ENCODE results near the gene AGXT.

AGXT gene

DNA sequence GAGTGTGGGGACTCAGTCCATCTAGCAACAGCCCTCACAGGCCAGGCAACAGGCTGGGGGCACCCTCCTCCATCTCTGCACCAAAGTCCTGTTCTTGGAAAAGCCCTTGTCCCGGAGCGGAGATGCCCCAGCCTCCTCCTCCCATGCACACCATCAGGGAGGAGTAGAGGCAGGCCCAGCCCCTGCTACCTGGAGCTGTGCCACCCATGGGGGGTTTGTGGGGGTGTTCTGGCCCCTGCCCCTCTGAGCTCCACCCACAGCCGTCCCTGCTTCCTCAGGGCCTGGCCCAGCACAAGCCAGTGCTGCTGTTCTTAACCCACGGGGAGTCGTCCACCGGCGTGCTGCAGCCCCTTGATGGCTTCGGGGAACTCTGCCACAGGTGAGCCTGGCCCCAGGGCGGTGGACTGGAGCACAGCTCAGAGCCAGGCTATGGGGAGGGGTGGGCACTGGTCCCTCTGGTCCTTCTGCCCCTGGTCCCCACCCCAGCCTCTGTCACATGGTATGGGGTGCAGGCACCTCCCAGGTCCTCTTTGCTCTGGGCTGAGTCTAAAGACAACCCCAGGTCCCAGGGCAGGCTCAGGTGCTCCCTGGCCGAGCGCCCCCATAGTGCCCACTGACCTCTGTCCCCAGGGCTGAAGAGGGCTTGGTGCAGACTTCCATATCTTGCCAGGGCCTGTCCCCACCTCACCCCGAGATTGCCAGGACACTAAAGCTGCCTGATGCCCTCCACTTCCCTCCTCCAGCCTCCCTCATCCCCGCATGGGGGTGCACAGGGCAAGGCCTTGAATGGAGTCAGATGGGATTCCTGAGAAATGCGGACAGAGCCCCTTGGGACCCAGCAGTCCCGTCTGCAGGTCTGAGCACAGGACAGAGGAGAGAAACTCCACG is 2.7 kb downstream of the AGXT start:
- ATAC-seq: no peak
- TF ChIP-seq ZNF70 (CRISPR knock-in tag; IDR thresholded peaks at IDR 0.05) (no peak), ZFP30 (CRISPR knock-in tag; IDR thresholded peaks at IDR 0.05) (no peak), OSR1 (CRISPR knock-in tag; IDR thresholded peaks at IDR 0.05) (no peak), PPARA (CRISPR knock-in tag; IDR thresholded peaks at IDR 0.05; ENCODE audit: borderline replicate concordance) (no peak), SNAI2 (CRISPR knock-in tag; IDR thresholded peaks at IDR 0.05) (no peak), TCF4 (CRISPR knock-in tag; IDR thresholded peaks at IDR 0.05; ENCODE audit: borderline replicate concordance) (no peak), ISL1 (CRISPR knock-in tag; IDR thresholded peaks at IDR 0.05) (no peak)
- TF ChIP-seq, protein P1, sequence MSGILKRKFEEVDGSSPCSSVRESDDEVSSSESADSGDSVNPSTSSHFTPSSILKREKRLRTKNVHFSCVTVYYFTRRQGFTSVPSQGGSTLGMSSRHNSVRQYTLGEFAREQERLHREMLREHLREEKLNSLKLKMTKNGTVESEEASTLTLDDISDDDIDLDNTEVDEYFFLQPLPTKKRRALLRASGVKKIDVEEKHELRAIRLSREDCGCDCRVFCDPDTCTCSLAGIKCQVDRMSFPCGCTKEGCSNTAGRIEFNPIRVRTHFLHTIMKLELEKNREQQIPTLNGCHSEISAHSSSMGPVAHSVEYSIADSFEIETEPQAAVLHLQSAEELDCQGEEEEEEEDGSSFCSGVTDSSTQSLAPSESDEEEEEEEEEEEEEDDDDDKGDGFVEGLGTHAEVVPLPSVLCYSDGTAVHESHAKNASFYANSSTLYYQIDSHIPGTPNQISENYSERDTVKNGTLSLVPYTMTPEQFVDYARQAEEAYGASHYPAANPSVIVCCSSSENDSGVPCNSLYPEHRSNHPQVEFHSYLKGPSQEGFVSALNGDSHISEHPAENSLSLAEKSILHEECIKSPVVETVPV (CRISPR knock-in tag; IDR thresholded peaks at IDR 0.05): no peak
- TF ChIP-seq, protein P2, sequence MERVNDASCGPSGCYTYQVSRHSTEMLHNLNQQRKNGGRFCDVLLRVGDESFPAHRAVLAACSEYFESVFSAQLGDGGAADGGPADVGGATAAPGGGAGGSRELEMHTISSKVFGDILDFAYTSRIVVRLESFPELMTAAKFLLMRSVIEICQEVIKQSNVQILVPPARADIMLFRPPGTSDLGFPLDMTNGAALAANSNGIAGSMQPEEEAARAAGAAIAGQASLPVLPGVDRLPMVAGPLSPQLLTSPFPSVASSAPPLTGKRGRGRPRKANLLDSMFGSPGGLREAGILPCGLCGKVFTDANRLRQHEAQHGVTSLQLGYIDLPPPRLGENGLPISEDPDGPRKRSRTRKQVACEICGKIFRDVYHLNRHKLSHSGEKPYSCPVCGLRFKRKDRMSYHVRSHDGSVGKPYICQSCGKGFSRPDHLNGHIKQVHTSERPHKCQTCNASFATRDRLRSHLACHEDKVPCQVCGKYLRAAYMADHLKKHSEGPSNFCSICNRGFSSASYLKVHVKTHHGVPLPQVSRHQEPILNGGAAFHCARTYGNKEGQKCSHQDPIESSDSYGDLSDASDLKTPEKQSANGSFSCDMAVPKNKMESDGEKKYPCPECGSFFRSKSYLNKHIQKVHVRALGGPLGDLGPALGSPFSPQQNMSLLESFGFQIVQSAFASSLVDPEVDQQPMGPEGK (CRISPR knock-in tag; IDR thresholded peaks at IDR 0.05; ENCODE audit: borderline replicate concordance): no peak
- TF ChIP-seq, protein P3, sequence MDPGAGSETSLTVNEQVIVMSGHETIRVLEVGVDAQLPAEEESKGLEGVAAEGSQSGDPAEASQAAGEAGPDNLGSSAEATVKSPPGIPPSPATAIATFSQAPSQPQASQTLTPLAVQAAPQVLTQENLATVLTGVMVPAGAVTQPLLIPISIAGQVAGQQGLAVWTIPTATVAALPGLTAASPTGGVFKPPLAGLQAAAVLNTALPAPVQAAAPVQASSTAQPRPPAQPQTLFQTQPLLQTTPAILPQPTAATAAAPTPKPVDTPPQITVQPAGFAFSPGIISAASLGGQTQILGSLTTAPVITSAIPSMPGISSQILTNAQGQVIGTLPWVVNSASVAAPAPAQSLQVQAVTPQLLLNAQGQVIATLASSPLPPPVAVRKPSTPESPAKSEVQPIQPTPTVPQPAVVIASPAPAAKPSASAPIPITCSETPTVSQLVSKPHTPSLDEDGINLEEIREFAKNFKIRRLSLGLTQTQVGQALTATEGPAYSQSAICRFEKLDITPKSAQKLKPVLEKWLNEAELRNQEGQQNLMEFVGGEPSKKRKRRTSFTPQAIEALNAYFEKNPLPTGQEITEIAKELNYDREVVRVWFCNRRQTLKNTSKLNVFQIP (CRISPR knock-in tag; IDR thresholded peaks at IDR 0.05; ENCODE audit: borderline replicate concordance, low read depth): no peak

DNA sequence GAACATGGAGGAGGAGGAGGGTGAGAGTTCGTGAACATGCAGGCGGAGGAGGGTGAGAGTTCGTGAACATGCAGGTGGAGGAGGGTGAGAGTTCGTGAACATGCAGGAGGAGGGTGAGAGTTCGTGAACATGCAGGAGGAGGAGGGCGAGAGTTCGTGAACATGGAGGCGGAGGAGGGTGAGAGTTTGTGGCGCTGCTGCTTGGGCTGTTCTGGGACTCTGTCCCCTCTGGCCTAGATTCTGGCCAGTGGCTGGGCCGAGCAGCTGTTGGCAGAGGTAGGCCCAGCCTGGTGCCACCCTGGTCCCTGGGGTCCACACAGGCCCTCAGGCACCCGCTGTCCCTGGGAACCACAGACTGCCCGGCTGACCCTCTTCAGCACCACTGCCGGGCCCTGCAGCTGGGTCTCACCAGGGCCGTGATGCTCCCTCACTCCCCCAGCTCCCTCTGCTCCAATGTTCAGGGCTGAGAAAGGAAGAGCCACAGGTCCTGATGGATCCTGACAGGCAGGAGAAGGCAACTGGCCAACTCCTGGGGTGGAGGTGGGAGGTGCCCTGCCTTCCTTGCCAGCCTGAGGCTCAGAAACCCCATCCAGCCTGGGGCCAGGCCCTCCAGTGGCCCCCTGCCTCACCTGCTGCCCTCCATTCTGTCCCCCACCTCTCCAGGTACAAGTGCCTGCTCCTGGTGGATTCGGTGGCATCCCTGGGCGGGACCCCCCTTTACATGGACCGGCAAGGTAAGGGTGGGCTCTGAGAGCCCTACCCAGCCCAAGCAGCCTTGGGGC is 3.9 kb downstream of the AGXT start:
- TF ChIP-seq, protein P4, sequence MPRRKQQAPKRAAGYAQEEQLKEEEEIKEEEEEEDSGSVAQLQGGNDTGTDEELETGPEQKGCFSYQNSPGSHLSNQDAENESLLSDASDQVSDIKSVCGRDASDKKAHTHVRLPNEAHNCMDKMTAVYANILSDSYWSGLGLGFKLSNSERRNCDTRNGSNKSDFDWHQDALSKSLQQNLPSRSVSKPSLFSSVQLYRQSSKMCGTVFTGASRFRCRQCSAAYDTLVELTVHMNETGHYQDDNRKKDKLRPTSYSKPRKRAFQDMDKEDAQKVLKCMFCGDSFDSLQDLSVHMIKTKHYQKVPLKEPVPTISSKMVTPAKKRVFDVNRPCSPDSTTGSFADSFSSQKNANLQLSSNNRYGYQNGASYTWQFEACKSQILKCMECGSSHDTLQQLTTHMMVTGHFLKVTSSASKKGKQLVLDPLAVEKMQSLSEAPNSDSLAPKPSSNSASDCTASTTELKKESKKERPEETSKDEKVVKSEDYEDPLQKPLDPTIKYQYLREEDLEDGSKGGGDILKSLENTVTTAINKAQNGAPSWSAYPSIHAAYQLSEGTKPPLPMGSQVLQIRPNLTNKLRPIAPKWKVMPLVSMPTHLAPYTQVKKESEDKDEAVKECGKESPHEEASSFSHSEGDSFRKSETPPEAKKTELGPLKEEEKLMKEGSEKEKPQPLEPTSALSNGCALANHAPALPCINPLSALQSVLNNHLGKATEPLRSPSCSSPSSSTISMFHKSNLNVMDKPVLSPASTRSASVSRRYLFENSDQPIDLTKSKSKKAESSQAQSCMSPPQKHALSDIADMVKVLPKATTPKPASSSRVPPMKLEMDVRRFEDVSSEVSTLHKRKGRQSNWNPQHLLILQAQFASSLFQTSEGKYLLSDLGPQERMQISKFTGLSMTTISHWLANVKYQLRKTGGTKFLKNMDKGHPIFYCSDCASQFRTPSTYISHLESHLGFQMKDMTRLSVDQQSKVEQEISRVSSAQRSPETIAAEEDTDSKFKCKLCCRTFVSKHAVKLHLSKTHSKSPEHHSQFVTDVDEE (CRISPR knock-in tag; IDR thresholded peaks at IDR 0.05): no peak
- TF ChIP-seq, protein P3 (CRISPR knock-in tag; IDR thresholded peaks at IDR 0.05; ENCODE audit: borderline replicate concordance, low read depth): no peak
- TF ChIP-seq ESRRG (CRISPR knock-in tag; IDR thresholded peaks at IDR 0.05) (no peak), ZNF8 (CRISPR knock-in tag; IDR thresholded peaks at IDR 0.05) (no peak), BACH2 (CRISPR knock-in tag; IDR thresholded peaks at IDR 0.05; ENCODE audit: borderline replicate concordance) (no peak), TCF4 (CRISPR knock-in tag; IDR thresholded peaks at IDR 0.05; ENCODE audit: borderline replicate concordance) (no peak), SNAI2 (CRISPR knock-in tag; IDR thresholded peaks at IDR 0.05) (no peak), ZFP3 (CRISPR knock-in tag; IDR thresholded peaks at IDR 0.05) (no peak), ZNF565 (CRISPR knock-in tag; conservative IDR thresholded peaks at IDR 0.05; ENCODE audit: low read depth) (no peak), ZNF70 (CRISPR knock-in tag; IDR thresholded peaks at IDR 0.05) (no peak)
- TF ChIP-seq, protein P5, sequence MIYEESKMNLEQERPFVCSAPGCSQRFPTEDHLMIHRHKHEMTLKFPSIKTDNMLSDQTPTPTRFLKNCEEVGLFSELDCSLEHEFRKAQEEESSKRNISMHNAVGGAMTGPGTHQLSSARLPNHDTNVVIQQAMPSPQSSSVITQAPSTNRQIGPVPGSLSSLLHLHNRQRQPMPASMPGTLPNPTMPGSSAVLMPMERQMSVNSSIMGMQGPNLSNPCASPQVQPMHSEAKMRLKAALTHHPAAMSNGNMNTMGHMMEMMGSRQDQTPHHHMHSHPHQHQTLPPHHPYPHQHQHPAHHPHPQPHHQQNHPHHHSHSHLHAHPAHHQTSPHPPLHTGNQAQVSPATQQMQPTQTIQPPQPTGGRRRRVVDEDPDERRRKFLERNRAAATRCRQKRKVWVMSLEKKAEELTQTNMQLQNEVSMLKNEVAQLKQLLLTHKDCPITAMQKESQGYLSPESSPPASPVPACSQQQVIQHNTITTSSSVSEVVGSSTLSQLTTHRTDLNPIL (CRISPR knock-in tag; IDR thresholded peaks at IDR 0.05; ENCODE audit: low read depth): no peak
- no peak for ATAC-seq
